OCI-LY3 (cell line): Measurements from ENCODE around the gene MCAT.

Experiments used
- CTCF ChIP-seq: fragments of 200-600, 300-600 bp; sonication (generic); IDR thresholded peaks from 2 replicates; pipeline ENCODE4 v1.5.1; 2014; ENCODE audit warnings: antibody characterized with exemption, low read length, low read depth
- EZH2phosphoT487 ChIP-seq: fragments of 200-600 bp; shearing (Covaris generic); IDR thresholded peaks from 2 replicates; pipeline ENCODE4 v1.6.1; 2018; ENCODE audit warnings: antibody characterized with exemption, mixed run types, low read depth

DNA sequence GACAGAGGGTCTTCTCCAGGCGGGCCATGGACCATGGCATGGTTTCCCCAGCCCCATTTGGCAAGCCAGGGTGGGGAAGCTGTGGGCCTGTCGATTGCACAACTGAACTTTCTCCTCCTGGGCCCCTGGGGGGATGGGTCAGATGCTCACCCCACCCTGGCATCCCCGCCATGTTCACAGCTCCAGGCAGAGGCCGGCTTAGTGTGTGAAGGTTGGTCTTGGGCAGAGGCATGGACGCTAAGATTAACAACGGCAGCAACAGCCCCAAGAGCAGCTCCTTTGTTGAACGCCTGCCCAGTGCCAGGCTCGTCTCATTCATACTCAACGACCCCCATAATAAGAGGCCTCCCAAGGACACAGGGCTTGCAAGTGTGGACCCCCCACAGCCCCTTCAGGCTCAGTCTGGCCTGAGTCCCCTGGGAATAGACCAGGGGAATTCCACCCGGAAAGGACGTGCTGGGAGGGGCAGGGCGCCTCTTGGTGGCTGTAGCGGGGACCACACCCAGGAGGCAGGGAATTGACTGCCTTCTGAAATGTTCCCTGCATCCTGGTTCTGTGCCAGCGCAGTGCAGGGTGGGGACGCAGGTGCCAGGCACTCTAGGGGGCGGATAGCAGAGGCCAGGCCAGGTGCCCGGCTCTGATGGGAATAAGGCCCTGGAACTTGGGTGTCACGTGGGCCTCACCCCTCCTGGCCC lies 16.4 kb upstream of the MCAT start:
- TF ChIP-seq CTCF (peak; percentile 37), EZH2phosphoT487 (no peak)
